HG03565 (cell line): ENCODE data around the gene COTL1.

Experiments used
- ATAC-seq: cut with Tn5 transposase; IDR thresholded peaks from one replicate; pipeline ENCODE4 v1.9.1; 2021; ENCODE audit warnings: mild to moderate bottlenecking, moderate library complexity; ENCODE audit not compliant: unreplicated experiment

The COTL1 gene

DNA sequence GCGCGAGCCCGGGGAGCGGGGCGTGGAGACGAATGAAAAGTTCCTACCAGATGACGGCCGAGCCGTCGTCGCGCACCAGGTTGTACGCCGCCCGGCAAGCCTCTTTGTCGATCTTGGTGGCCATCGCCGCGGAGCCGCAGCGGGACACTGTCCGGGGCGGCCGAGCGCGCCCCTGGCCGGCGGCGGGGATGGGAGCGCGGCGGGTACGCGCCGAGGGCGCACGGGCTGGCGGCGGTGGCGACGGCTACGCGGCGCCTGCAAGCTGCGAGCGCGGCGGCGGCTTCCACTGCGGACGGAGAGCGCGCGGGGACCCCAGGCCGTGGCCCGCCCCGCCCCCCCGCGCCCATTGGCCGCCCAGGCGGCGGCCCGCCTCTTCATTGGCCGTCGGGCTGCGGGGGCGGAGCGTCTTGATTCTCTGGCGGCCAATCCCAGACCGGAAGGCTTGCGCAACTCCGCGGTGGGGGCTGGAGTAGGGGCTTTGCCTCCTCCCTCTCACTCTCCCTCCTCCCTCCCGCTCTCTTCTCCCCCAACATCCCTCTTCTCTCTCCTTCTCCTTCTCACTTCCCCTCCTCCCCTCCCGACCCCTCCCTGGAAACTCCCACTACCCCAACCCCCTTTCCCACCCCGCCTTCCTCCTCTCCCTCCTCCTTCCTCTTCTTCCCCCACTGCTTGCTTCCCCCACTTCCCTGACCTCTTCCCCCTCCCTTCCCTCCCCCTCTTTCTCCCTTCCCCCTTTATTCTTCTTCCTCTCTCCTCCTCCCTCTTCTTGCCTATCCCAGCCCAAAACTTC lies at the start of gene COTL1:
Gene COTL1 (minus strand): TSS at position 288 of the 790 bp plus-strand sequence. CDS start 164 bp downstream, at position 124.
- ATAC-seq, result peak; percentile 66

GRCh38 chr16:84665843-84666242 lies 48.0 kb upstream of the COTL1 start:
- ATAC-seq, result no peak

- ATAC-seq, result no peak
These were observed 47.5 kb upstream of the COTL1 start for GRCh38 chr16:84665359-84665758.

DNA sequence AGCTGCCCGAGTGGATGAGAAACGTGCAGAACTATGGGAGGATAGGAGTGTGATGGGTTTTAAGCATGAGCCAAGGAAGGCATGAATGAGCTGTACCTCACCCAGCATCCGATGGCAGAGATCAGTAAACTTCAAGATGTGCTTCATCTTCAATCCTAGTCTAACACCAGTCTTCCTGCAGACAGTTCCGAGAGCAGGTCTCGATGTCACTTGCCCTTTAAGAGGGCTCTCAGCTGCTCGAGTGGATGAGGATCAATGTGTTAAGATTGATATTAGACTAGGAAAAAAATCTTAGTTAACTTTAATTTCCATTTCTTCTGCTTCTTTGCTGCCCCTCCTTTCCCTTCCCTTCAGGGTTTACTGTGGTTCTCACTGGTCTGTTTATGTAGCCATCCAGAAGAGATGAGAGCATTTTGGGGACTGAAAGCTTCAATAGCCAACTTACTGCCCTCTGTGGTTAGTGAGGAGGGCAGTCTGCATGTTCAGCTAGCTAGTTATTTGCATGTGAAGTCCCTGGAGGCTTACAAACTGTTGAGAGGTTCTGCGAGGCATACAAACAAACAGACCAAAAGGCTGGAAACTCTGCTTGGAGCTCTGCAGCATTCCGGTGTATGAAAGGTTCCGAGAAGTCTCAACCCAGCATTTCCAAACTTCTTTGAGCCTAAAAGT lies 45.7 kb upstream of the COTL1 start:
- ATAC-seq, result peak; percentile 61

DNA sequence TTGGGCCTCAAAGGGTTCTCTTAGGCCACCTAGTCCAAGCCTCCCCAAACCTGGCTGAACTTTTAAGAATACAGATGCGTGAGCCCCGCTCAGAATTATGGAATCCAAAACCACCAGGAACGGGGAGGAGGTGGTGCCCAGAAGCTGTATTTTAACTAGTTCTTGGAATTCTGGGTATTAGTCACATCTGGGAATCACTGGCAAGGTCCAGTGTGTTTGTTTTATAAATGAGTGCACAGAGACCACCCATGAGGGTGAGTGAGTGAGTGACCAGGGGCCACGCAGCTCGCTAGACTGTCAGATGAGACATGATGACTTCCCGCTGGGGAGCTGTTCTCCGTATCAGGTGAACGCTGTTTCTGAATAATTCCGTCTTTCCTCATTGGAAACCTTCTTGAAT lies 44.6 kb upstream of the COTL1 start:
- ATAC-seq, result no peak

DNA sequence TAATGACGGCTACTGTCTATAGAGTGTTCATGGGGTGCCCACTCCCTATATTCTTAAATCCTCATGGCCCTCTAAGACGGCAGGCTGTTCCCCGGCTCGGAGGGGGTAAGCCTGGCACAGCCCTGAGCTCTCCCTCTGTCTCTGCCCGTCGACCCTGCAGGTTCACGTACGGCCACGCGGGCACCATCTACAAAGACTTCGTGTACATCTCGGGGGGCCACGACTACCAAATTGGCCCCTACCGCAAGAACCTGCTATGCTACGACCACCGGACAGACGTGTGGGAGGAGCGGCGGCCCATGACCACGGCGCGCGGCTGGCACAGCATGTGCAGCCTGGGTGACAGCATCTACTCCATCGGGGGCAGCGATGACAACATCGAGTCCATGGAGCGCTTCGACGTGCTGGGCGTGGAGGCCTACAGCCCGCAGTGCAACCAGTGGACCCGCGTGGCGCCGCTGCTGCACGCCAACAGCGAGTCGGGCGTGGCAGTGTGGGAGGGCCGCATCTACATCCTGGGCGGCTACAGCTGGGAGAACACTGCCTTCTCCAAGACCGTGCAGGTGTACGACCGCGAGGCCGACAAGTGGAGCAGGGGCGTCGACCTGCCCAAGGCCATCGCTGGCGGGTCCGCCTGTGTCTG lies 43.7 kb upstream of the COTL1 start:
- ATAC-seq, result no peak

DNA sequence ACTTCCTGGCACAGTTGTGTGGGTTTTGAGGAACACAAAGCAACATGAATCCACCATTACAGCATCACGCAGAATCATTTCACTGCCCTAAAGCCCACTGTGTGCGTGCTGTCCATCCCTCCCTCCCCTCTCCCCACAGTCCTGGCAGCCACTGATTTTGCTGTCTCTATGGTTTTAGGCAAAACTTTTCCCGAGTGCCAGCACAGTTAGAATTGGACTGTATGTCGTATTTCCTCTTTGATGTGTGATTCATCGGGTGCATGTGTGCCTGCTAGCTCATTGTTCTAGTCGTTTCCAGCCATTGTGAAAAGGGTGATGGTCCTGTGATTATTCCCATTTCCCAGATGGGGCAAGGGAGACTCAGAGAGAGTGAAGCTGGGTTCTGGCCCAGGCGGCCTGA lies 43.1 kb upstream of the COTL1 start:
- no peak for ATAC-seq

DNA sequence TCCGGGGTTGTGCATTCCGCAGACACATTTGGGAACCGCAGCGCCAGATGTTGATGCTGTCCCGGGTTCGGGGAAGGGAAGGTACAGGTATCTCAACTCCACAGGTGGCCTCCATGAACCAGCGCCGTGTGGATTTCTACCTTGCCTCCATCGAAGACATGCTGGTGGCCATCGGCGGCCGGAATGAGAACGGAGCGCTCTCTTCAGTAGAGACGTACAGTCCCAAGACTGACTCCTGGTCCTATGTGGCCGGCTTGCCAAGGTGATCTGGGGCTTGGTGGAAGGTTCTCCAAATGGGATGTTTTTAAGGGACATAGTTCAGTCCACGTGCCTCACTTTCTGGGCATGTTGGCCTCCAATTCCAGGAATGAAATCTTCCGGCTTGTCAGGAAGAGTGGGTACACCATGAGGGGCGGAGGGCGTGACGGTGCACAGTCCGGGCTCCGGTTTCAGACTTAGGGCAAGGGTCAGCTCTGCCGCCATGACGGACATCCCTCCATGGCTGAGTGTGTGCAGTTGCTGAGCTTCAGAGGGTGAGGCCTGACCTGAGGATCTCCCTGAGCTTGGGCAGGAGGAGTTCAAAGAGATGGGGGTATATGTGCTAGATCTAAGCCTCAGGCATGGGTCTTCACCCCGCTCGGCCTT lies 41.9 kb upstream of the COTL1 start:
- ATAC-seq, result no peak

- ATAC-seq, result no peak
These were observed 40.8 kb upstream of the COTL1 start for GRCh38 chr16:84658690-84659089.

GRCh38 chr16:84657229-84657837 lies 39.5 kb upstream of the COTL1 start:
- ATAC-seq, result no peak

DNA sequence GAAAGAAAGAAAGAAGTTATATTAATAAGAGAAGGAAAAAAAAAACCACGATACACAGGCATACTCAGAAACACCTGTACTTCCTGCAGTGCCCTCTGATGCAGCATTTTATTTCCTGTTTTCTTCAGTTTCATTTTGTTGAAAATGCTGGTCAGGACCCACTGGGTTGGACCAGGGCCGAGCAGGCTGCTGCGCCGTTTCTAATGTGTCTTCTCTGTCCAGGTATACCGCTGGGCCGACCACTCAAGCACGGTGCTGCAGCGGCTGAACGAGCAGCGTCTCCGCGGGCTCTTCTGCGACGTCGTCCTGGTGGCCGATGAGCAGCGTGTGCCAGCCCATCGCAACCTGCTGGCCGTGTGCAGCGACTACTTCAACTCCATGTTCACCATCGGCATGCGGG lies 38.8 kb upstream of the COTL1 start:
- no peak for ATAC-seq

DNA sequence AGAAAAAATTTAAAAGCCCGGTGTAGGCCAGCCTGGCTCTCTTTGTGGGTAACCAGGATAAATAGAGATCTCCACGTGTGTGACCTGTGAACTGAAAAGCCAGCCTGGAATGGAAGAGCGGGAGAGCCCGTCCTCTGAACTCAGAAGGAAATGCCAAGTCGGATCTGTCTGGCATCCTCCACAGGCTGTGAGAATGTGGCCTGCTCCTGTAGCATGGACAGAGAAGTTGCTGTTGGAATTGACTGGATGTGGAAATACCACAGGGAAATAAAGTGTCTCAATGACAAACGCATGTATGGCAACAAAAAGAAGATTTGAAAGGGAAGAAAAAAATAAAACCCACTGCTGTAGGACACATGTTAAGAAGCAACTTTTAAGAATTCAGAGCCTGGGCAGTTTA lies 37.1 kb upstream of the COTL1 start:
- no peak for ATAC-seq

GRCh38 chr16:84654238-84654637 lies 36.4 kb upstream of the COTL1 start:
- ATAC-seq, result no peak

DNA sequence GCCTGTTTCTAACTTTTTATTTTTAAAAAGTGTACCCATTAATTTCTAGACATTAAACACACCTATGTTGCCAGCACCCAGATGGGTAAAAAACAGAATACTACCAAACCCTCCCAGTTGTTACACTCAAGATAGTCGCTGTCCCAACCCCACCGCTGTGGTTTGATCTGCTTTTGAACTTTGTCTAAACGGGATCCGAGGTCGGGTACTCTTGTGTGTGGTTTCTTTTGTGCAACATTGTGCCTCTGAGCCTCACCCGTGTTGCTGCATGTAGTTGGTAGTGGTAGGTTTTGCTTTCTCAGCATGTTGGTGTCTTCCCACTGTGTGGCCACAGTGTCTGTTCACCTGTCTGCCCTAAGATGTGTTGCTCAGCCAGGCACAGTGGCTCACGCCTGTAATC lies 34.7 kb upstream of the COTL1 start:
- ATAC-seq, result no peak

- no peak for ATAC-seq
These were observed 32.4 kb upstream of the COTL1 start for GRCh38 chr16:84650062-84650991.

DNA sequence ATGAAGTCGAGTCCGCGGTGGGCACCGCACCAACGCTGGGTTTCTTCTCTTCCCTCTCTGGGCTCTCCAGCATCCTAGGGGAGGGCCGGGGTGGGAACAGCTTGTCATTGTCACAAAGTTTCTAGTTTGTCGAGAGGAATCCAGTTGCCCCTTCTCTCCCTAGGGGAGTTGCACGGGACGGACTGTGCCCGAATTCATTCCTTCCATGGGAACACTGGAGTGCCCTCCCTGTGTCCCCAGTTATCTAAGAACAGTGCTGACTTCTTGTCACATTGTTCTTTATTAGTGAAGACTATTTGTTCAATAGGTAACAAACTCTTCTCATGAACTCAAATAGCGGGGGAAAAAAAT lies 31.6 kb upstream of the COTL1 start:
- no peak for ATAC-seq

- ATAC-seq, result peak; percentile 51
These were observed 31.0 kb upstream of the COTL1 start for GRCh38 chr16:84648595-84649510.

DNA sequence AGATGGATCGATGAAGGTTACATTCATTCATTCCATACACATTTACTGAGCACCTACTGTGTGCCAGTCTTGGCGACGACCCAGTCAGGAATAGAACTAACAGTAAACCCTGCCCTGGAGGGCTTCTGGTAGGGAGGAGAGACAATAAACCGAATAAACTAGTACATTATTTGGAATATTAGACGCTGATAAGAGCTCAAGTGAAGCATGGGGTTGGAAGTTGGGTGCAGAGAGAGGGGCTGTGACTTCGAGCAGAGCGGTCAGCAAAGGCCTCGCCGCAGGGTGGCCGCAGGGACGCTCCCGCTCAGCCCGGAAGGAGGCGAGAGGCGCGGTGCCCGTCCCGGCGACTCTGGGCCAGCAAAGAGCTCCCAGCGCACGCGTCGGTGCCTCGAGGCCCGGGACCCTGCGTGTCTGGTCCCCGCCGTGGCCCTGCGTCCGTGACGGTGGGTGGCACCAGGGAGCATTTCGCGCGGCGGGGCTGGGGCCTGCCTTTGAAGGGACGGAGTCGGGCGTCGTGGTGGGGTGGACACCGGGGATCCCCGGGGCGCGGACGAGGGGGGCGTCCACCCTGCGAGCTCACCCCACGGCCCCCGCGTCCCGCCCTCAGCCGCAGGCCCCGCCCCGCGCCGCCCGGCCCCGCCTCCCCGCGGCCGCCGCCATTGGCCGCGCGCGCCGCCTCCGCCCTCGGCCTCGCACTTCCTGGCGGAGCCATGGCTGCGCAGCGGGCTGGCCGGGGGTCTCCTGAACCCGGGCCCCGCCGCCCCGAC lies 30.1 kb upstream of the COTL1 start, which contains the start of gene KLHL36:
Gene KLHL36 (plus strand): TSS at position 684 of the 767 bp plus-strand sequence. CDS start 2,357 bp downstream, outside the sequence.
- ATAC-seq, result peak; percentile 59
